ENCODE results near the gene FTCDNL1. TPM values are rescaled to one million over a fixed set of nuclear protein-coding genes. Genes with fewer than 3 reads are reported as not detected.

Gene FTCDNL1
- total RNA-seq, 1 donor from 2014 or later, result 0.06 TPM

GRCh38 chr2:199751492-199752120, 99.4 kb downstream of the FTCDNL1 start:
- no peak overlapping the region for H3K4me3 ChIP-seq (ENCODE audit: low read depth, low read length)
- no peak for DNase-seq (ENCODE audit: low read depth)
- no peak for TF ChIP-seq CTCF (conservative IDR thresholded peaks at IDR 0.05; ENCODE audit: low read depth, low read length)

- no peak for DNase-seq (ENCODE audit: low read depth)
- TF ChIP-seq CTCF (conservative IDR thresholded peaks at IDR 0.05; ENCODE audit: low read depth, low read length), result no peak
- H3K4me3 ChIP-seq (ENCODE audit: low read depth, low read length), result no peak overlapping the region
Observed at GRCh38 chr2:199749571-199749970, 101.4 kb downstream of the FTCDNL1 start.

- DNase-seq (ENCODE audit: low read depth), result no peak
- no peak for TF ChIP-seq CTCF (conservative IDR thresholded peaks at IDR 0.05; ENCODE audit: low read depth, low read length)
- no peak overlapping the region for H3K4me3 ChIP-seq (ENCODE audit: low read depth, low read length)
Observed at GRCh38 chr2:199744724-199745123, 106.3 kb downstream of the FTCDNL1 start.

- TF ChIP-seq CTCF (conservative IDR thresholded peaks at IDR 0.05; ENCODE audit: low read depth, low read length), result no peak
- no peak overlapping the region for H3K4me3 ChIP-seq (ENCODE audit: low read depth, low read length)
- DNase-seq (ENCODE audit: low read depth), result no peak
Observed at GRCh38 chr2:199744260-199744659, 106.7 kb downstream of the FTCDNL1 start.

- TF ChIP-seq CTCF (conservative IDR thresholded peaks at IDR 0.05; ENCODE audit: low read depth, low read length), result no peak
Observed at GRCh38 chr2:199743415-199744120, 107.4 kb downstream of the FTCDNL1 start.

GRCh38 chr2:199742884-199743283, 108.1 kb downstream of the FTCDNL1 start:
- no peak for DNase-seq (ENCODE audit: low read depth)
- TF ChIP-seq CTCF (conservative IDR thresholded peaks at IDR 0.05; ENCODE audit: low read depth, low read length), result no peak
- H3K4me3 ChIP-seq (ENCODE audit: low read depth, low read length), result no peak overlapping the region

More at GRCh38 chr2:199743415-199744120, 107.4 kb downstream of the FTCDNL1 start:
- no peak overlapping the region for H3K4me3 ChIP-seq (ENCODE audit: low read depth, low read length)
- DNase-seq (ENCODE audit: low read depth), result no peak

- no peak for DNase-seq (ENCODE audit: low read depth)
- TF ChIP-seq CTCF (conservative IDR thresholded peaks at IDR 0.05; ENCODE audit: low read depth, low read length), result no peak
- no peak overlapping the region for H3K4me3 ChIP-seq (ENCODE audit: low read depth, low read length)
Observed at GRCh38 chr2:199740111-199740428, 110.9 kb downstream of the FTCDNL1 start.
